HepG2 (cell line): ENCODE results near the gene NOL11. TPM values are rescaled to one million over a fixed set of nuclear protein-coding genes. Genes with fewer than 3 reads are reported as not detected.

ENCODE experiments used
- ATAC-seq: fragments of 200-7000 bp; cut with Tn5 transposase; 3 replicates; pipeline ENCODE4 v1.9.1; 2020; ENCODE audit warnings: mild to moderate bottlenecking, moderate library complexity
- BruUV-seq: library from RNA; stranded (reverse); fragments of 400-500 nt; replicated peaks from 2 replicates; lab custom pipeline; 2021; lab: Mats Ljungman, UMichigan
- CTCF ChIA-PET: fragments of 300-600 bp; formaldehyde crosslinking; extraction: SDS; loops from one replicate; lab custom pipeline; 2021; ENCODE audit warnings: low total read pairs, inconsistent platforms, low intra/inter-chr PET ratio; lab: Yijun Ruan, JAX
- POLR2A ChIA-PET: fragments of 350-600 bp; sonication (Branson Sonifier 250); formaldehyde crosslinking; loops from one replicate; lab custom pipeline; 2020; ENCODE audit warnings: antibody characterized with exemption, inconsistent platforms; lab: Yijun Ruan, JAX
- DNase-seq: peaks from one replicate; pipeline ENCODE4 v3.0.0-alpha.2; 2015; ENCODE audit warnings: low spot score
- FAIRE-seq: peaks from 3 replicates; lab custom pipeline; 2011; peaks lifted over from hg19 to GRCh38; lab: Jason Lieb, UNC
- H2AFZ ChIP-seq: one replicate; pipeline ENCODE4 v1.6.1; 2011; ENCODE audit warnings: low read length, inconsistent platforms
- H3K27ac ChIP-seq: fragments of 300-600 bp; 3 replicates; pipeline ENCODE4 v1.8.0; 2011; ENCODE audit warnings: mixed run types, mild to moderate bottlenecking, mixed read lengths, low read length, inconsistent platforms; ENCODE audit not compliant: insufficient read depth; ENCODE audit errors: extremely low read length
- H3K27me3 ChIP-seq, 2 experiments: fragments of 200-600 bp in 1 of 2; 2 replicates in 1 of 2; 3 replicates in 1 of 2; pipeline versions ENCODE4 v1.6.0 to v1.8.0; 2011; ENCODE audit warnings: low read length in 2 of 2, mild to moderate bottlenecking in 2 of 2, moderate library complexity in 2 of 2, inconsistent platforms in 1 of 2; ENCODE audit not compliant: insufficient read depth in 2 of 2, control insufficient read depth in 1 of 2
- H3K36me3 ChIP-seq, 2 experiments: fragments of 200-600 bp in 1 of 2; replicated peaks in 1 of 2; 2 replicates in 1 of 2; 3 replicates in 1 of 2; pipeline versions ENCODE4 v1.5.1 to v1.8.0; 2011; ENCODE audit warnings: low read length in 2 of 2, inconsistent platforms in 1 of 2; ENCODE audit not compliant: insufficient read depth in 2 of 2, control insufficient read depth in 1 of 2
- H3K4me1 ChIP-seq: 2 replicates; pipeline ENCODE4 v1.5.1; 2012; ENCODE audit warnings: low read length, inconsistent platforms; ENCODE audit not compliant: insufficient read depth
- H3K4me2 ChIP-seq: 2 replicates; pipeline ENCODE4 v1.6.0; 2011; ENCODE audit warnings: low read depth, low read length, inconsistent platforms
- H3K4me3 ChIP-seq, 3 experiments: fragments of 200-600 bp in 1 of 3; sonication (generic), shearing (Covaris generic) in 1 of 3; replicated peaks in 1 of 3; 2 replicates each; pipeline ENCODE4 v1.5.1; 2011 to 2016; ENCODE audit warnings: low read length in 3 of 3, inconsistent platforms in 2 of 3, low read depth in 2 of 3, mild to moderate bottlenecking in 2 of 3, control low read depth in 1 of 3, mixed read lengths in 1 of 3; ENCODE audit not compliant: insufficient read depth in 1 of 3
- H3K79me2 ChIP-seq: one replicate; pipeline ENCODE4 v1.6.1; 2011; ENCODE audit warnings: low read length, inconsistent platforms; ENCODE audit not compliant: insufficient read depth
- H3K9ac ChIP-seq: 2 replicates; pipeline ENCODE4 v1.6.0; 2011; ENCODE audit warnings: mild to moderate bottlenecking, low read depth, low read length, inconsistent platforms; ENCODE audit not compliant: insufficient read depth
- H3K9me3 ChIP-seq: 2 replicates; pipeline ENCODE4 v1.5.1; 2012; ENCODE audit warnings: mild to moderate bottlenecking, low read length
- H4K20me1 ChIP-seq: 2 replicates; pipeline ENCODE4 v1.6.0; 2011; ENCODE audit warnings: inconsistent platforms, mild to moderate bottlenecking, low read length, moderate library complexity; ENCODE audit not compliant: insufficient read depth
- ADNP ChIP-seq: sonication (generic); formaldehyde crosslinking; IDR thresholded peaks from 2 replicates; pipeline ENCODE4 v1.4.0; 2020; ENCODE audit warnings: missing genetic modification reagents
- GTF2F1 ChIP-seq: fragments of 150-350 bp; IDR thresholded peaks from 2 replicates; pipeline ENCODE4 v1.6.1; 2014; ENCODE audit warnings: low read length
- HDAC6 ChIP-seq: fragments of 200-600 bp; sonication (generic); IDR thresholded peaks from 2 replicates; pipeline ENCODE4 v1.7.0; 2017; ENCODE audit warnings: mild to moderate bottlenecking, antibody characterized with exemption, low read length, low read depth
- IKZF4 ChIP-seq: sonication (generic); formaldehyde crosslinking; IDR thresholded peaks from 2 replicates; pipeline ENCODE4 v1.5.1; 2020; ENCODE audit warnings: borderline replicate concordance, mild to moderate bottlenecking, low read depth, missing genetic modification reagents; ENCODE audit errors: not compliant biosample characterization
- PTBP1 ChIP-seq: fragments of 200-400 bp; formaldehyde crosslinking; IDR thresholded peaks from 2 replicates; pipeline ENCODE4 v1.6.1; 2018; ENCODE audit warnings: low read length, low read depth; ENCODE audit not compliant: poor library complexity, severe bottlenecking
- SIN3A ChIP-seq: IDR thresholded peaks from 2 replicates; pipeline ENCODE4 v1.6.1; 2011; ENCODE audit warnings: low read depth, mild to moderate bottlenecking, control low read depth, low read length, borderline replicate concordance
- SMC3 ChIP-seq: IDR thresholded peaks from 2 replicates; pipeline ENCODE4 v1.6.1; 2011; ENCODE audit warnings: low read length, improper control_type of control experiment
- ZMYM3 ChIP-seq: sonication (generic); formaldehyde crosslinking; IDR thresholded peaks from 2 replicates; pipeline ENCODE4 v1.5.1; 2020; ENCODE audit warnings: mild to moderate bottlenecking, missing genetic modification reagents
- ZNF30 ChIP-seq: sonication (generic); formaldehyde crosslinking; IDR thresholded peaks from 2 replicates; pipeline ENCODE4 v1.5.0; 2020; ENCODE audit warnings: mild to moderate bottlenecking, missing genetic modification reagents
- ZNF552 ChIP-seq: sonication (generic); formaldehyde crosslinking; IDR thresholded peaks from 2 replicates; pipeline ENCODE4 v1.9.0; 2022; ENCODE audit warnings: missing genetic modification reagents, mild to moderate bottlenecking, borderline replicate concordance
- ZNF570 ChIP-seq: sonication (generic); formaldehyde crosslinking; IDR thresholded peaks from 2 replicates; pipeline ENCODE4 v1.4.0; 2020; ENCODE audit warnings: mild to moderate bottlenecking, missing genetic modification reagents, borderline replicate concordance
- WGBS: methylation state at CpG from one replicate; pipeline ENCODE4 v1.1.6; 2017; ENCODE audit warnings: low lambda C conversion rate; 5-methylcytosine and 5-hydroxymethylcytosine counted together
- in situ Hi-C: cut with HindIII; loops from 2 replicates; pipeline ENCODE4 v1.10.0; 2017; ENCODE audit warnings: low pct_unique_long_range_greater_than_20kb; ENCODE audit not compliant: extremely low pct_ligation_motif_present
- intact Hi-C: fragments of 100-400 bp; cut with micrococcal nuclease; formaldehyde crosslinking; loops from one replicate; pipeline ENCODE4 v1.10.0; 2022; ENCODE audit not compliant: unreplicated experiment
- polyA plus RNA-seq, 8 experiments: library from polyadenylated mRNA; depleted of rRNA in 3 of 8; stranded (reverse) in 7 of 8; unstranded in 1 of 8; fragments of >200 nt; fragmentation: Illumina TruSeq in 4 of 8; extraction: Trizol in 4 of 8; gene quantifications; 2 replicates each; pipeline versions ENCODE4 v1.2.1 to v1.2.3, GENCODE V29; 2011 to 2016; ENCODE audit warnings: low read depth in 4 of 8, missing spikeins in 1 of 8, mixed read lengths in 1 of 8; ENCODE audit not compliant: insufficient read depth in 1 of 8
- total RNA-seq, 5 experiments: library from RNA; depleted of rRNA; stranded (reverse); fragments of >200 nt; fragmentation: Illumina TruSeq; extraction: Trizol; gene quantifications; 2 replicates each; pipeline ENCODE4 v1.2.3, GENCODE V29; 2016; ENCODE audit warnings: low read depth in 1 of 5
- TF ChIP-seq, protein P1 (sequence below): sonication (generic); formaldehyde crosslinking; IDR thresholded peaks from 2 replicates; pipeline ENCODE4 v1.9.0; 2021; ENCODE audit warnings: missing genetic modification reagents, mild to moderate bottlenecking, borderline replicate concordance
- TF ChIP-seq, protein P2 (sequence below): IDR thresholded peaks from 2 replicates; pipeline ENCODE4 v1.6.1; 2012; ENCODE audit warnings: low read length, improper control_type of control experiment
- TF ChIP-seq, protein P3 (sequence below): sonication (generic); formaldehyde crosslinking; IDR thresholded peaks from 2 replicates; pipeline ENCODE4 v1.9.0; 2021; ENCODE audit warnings: missing genetic modification reagents, mild to moderate bottlenecking, borderline replicate concordance
- TF ChIP-seq, protein P4 (sequence below): IDR thresholded peaks from 2 replicates; pipeline ENCODE4 v1.6.1; 2016; ENCODE audit warnings: control low read depth

Gene NOL11
- total and polyA plus RNA-seq, 2 of the 13 experiments (the other 11 are each of a cell fraction or from before 2014, with no cell fraction given) = 45.8 to 124 TPM

DNA sequence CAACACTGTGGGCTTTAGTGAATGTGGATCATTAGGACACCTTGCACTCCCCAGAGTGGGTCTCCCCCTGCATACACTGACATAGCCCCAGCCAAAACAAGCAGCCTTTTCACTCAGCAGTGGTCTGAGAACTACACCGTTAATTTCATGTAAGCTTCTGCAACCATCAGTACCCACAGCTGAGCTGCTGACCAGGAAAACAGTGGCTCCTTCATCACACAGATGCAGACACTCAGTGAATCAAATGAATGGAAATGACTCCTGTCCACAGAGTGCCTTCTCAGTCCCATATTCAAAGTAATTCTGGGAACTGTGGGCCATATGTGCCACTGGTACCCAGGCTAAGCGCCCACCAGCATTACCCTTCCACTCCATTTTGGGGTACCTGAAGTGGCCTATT, 39.3 kb upstream of the NOL11 start:
- Histone ChIP-seq H3K79me2 (no peaks in the 10 kb centered on the region), H3K4me2 (no peak overlapping the region), H3K27ac (no peak overlapping the region), H3K27me3 (no peaks in the 10 kb centered on the region), H4K20me1 (no peaks in the 10 kb centered on the region), H3K4me1 (peaks cover 9% of the 10 kb centered on the region), H3K9ac (no peak overlapping the region), H3K9me3 (no peaks in the 10 kb centered on the region), H2AFZ (no peak overlapping the region), H3K4me3 (no peak overlapping the region), H3K36me3 (no peaks in the 10 kb centered on the region)
- TF ChIP-seq ADNP = no peak
- TF ChIP-seq PTBP1 = no peak
- TF ChIP-seq HDAC6 = no peak
- TF ChIP-seq ZNF30 (CRISPR knock-in tag) = no peak
- TF ChIP-seq, protein P1, sequence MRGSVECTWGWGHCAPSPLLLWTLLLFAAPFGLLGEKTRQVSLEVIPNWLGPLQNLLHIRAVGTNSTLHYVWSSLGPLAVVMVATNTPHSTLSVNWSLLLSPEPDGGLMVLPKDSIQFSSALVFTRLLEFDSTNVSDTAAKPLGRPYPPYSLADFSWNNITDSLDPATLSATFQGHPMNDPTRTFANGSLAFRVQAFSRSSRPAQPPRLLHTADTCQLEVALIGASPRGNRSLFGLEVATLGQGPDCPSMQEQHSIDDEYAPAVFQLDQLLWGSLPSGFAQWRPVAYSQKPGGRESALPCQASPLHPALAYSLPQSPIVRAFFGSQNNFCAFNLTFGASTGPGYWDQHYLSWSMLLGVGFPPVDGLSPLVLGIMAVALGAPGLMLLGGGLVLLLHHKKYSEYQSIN (CRISPR knock-in tag) = no peak
- TF ChIP-seq, protein P2, sequence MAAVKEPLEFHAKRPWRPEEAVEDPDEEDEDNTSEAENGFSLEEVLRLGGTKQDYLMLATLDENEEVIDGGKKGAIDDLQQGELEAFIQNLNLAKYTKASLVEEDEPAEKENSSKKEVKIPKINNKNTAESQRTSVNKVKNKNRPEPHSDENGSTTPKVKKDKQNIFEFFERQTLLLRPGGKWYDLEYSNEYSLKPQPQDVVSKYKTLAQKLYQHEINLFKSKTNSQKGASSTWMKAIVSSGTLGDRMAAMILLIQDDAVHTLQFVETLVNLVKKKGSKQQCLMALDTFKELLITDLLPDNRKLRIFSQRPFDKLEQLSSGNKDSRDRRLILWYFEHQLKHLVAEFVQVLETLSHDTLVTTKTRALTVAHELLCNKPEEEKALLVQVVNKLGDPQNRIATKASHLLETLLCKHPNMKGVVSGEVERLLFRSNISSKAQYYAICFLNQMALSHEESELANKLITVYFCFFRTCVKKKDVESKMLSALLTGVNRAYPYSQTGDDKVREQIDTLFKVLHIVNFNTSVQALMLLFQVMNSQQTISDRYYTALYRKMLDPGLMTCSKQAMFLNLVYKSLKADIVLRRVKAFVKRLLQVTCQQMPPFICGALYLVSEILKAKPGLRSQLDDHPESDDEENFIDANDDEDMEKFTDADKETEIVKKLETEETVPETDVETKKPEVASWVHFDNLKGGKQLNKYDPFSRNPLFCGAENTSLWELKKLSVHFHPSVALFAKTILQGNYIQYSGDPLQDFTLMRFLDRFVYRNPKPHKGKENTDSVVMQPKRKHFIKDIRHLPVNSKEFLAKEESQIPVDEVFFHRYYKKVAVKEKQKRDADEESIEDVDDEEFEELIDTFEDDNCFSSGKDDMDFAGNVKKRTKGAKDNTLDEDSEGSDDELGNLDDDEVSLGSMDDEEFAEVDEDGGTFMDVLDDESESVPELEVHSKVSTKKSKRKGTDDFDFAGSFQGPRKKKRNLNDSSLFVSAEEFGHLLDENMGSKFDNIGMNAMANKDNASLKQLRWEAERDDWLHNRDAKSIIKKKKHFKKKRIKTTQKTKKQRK = no peak
- TF ChIP-seq SIN3A = no peak
- no peak for TF ChIP-seq ZNF570 (CRISPR knock-in tag)
- TF ChIP-seq ZMYM3 (CRISPR knock-in tag) = no peak
- TF ChIP-seq IKZF4 (CRISPR knock-in tag) = no peak
- no peak for TF ChIP-seq GTF2F1
- TF ChIP-seq, protein P3, sequence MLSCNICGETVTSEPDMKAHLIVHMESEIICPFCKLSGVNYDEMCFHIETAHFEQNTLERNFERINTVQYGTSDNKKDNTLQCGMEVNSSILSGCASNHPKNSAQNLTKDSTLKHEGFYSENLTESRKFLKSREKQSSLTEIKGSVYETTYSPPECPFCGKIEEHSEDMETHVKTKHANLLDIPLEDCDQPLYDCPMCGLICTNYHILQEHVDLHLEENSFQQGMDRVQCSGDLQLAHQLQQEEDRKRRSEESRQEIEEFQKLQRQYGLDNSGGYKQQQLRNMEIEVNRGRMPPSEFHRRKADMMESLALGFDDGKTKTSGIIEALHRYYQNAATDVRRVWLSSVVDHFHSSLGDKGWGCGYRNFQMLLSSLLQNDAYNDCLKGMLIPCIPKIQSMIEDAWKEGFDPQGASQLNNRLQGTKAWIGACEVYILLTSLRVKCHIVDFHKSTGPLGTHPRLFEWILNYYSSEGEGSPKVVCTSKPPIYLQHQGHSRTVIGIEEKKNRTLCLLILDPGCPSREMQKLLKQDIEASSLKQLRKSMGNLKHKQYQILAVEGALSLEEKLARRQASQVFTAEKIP (CRISPR knock-in tag) = no peak
- no peak for TF ChIP-seq ZNF552 (CRISPR knock-in tag)
- TF ChIP-seq, protein P4, sequence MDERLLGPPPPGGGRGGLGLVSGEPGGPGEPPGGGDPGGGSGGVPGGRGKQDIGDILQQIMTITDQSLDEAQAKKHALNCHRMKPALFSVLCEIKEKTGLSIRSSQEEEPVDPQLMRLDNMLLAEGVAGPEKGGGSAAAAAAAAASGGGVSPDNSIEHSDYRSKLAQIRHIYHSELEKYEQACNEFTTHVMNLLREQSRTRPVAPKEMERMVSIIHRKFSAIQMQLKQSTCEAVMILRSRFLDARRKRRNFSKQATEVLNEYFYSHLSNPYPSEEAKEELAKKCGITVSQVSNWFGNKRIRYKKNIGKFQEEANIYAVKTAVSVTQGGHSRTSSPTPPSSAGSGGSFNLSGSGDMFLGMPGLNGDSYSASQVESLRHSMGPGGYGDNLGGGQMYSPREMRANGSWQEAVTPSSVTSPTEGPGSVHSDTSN (CRISPR knock-in tag) = no peak
- TF ChIP-seq SMC3 = no peak
- FAIRE-seq = no peak
- POLR2A ChIA-PET = no interaction called here
- no peak for DNase-seq
- BruUV-seq = no TSS peak
- in situ Hi-C loops = no loop called here
- CTCF ChIA-PET = no interaction called here
- WGBS = 82% methylated on average over 2 of the region's 2 CpGs
- intact Hi-C loops = no loop called here
- no peak for ATAC-seq
